Fibroblast of the aortic adventitia (primary cell): Measurements from ENCODE around the gene NUDT8. TPM values are rescaled to one million over a fixed set of nuclear protein-coding genes. Genes with fewer than 3 reads are reported as not detected.

Experiments
- DNase-seq: peaks from one replicate; pipeline ENCODE4 v3.0.0-alpha.2; 2010; ENCODE audit warnings: low read depth
- H3K4me3 ChIP-seq: 2 replicates; pipeline ENCODE4 v1.5.1; 2011; ENCODE audit warnings: low read depth, mild to moderate bottlenecking, control low read depth, low read length, moderate library complexity
- CTCF ChIP-seq: IDR thresholded peaks from 2 replicates; pipeline ENCODE4 v1.5.1; 2011; ENCODE audit warnings: mild to moderate bottlenecking, low read length, control low read depth, inconsistent platforms; ENCODE audit not compliant: insufficient read depth
- total RNA-seq: library from RNA; depleted of rRNA; stranded (reverse); fragments of >200 nt; gene quantifications from 2 replicates; pipeline ENCODE4 v1.2.3, GENCODE V29; 2012; ENCODE audit warnings: low replicate concordance

Gene NUDT8
- total RNA-seq, 1 donor, result 8.4 TPM

DNA sequence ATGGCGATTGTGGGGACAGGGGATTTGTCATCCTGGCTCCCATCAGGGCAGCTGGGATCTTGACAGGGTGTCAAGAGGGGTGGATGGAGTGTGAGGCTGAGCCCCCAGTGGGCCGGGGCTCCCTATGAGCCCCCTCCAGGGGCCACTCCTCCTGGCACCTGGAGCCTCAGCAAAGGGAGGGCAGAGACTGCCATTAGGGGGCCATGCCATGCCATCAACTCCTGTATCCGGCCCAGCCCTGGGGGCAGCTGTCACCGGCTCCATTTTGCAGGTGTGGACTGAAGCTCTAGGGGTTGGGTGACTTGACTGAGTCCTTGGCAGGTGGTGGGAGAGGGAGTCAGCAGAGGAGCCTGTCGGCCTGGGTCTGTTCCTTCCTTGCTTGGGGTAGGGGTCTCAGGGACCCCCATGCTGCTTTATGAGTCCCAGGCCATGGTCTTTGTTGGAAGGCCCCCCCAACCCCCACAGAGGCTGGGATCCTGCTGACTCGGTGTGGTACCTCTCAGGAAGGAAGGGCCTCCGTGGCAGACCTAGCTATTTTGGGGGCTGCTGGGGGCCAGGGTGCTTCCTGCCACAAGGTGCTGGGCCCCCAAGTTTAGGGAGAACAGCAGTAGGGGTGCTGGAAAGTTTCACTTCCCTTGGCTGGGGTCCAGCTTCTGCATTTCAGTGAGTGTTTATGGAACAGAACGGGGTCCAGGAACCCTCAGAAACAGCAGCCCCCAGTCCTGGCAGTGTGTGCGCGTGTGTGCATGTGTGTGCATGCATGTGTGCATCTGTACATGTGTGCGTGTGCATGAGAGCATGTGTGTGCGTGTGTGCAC lies 19.3 kb upstream of the NUDT8 start:
- no peak for TF ChIP-seq CTCF
- DNase-seq, result no peak
- no peak overlapping the region for H3K4me3 ChIP-seq

GRCh38 chr11:67648140-67648795 lies 18.5 kb upstream of the NUDT8 start:
- DNase-seq, result no peak
- no peak for TF ChIP-seq CTCF
- no peak overlapping the region for H3K4me3 ChIP-seq

DNA sequence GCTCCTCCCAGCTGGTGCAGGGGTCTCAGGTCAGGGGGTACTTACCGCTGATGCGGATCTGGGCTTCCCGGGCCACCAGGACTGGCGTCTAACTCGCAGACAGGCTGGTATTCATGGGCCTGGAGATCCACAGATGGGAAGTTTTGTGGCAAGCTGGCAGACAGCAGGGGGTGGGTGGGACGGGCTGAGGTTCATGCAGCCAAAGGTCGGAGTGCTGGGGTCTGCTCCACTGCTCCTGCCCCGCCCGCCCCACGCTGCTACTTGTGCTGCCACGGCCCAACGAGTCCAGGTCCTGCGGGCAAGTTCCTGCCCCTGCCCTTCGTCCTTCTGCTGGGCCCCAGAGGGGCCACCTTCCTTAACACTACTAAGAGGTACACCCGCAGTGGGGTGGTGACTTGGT lies 17.7 kb upstream of the NUDT8 start:
- no peak for DNase-seq
- TF ChIP-seq CTCF, result no peak
- no peak overlapping the region for H3K4me3 ChIP-seq

GRCh38 chr11:67646535-67647336 lies 17.0 kb upstream of the NUDT8 start:
- no peak overlapping the region for H3K4me3 ChIP-seq
- DNase-seq, result no peak
- no peak for TF ChIP-seq CTCF

DNA sequence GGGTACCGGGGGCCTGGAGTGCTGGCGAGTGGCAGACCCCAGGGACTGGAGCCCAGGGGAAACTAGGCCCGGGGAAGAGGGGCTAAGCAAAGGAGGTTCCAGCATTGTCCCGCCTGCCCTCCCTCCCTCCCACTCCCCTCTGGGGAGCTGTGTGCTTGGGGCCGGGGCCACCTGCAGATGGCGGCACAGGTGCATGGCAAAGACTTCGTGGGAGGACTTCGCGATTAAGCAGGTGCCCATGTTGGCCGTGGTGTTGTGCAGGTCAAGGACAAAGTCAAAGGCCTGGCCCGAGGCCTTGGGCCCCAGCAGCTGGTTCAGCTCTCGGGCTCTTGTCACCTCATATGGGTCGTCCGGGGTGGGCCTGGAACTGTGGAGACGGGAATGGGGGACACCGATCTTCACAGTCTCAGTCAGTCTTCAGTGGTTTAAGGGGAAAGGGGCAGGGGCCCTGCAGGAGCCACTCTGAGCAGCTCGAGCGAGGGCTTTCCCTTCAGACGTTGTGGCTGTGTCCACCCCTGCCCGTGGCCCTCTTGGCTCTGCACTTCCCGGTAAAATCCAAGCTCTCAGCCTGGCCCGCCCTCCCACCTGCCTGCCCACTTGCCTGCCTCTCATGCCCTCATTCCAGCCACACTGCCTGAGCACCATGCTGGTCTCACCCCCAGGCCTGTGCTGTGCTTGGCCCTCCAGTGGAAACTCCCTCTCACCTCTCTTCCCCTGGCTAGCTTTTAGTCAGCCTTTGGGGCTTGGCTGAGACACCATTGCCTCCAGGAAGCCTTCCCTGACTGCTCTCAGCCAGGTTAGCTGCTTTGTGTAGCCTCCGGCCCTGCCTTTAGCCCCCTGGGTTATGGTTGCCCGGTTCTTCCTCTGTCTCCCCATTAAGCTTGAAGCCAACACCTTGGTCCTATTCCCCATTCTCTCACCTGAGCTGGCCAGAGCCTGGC lies 16.1 kb upstream of the NUDT8 start:
- no peak overlapping the region for H3K4me3 ChIP-seq
- no peak for DNase-seq
- no peak for TF ChIP-seq CTCF
